PC-9 (cell line): ENCODE data around the gene ST8SIA1.

Source experiments
- CTCF ChIP-seq: fragments of 200-600 bp; sonication (generic); conservative IDR thresholded peaks from 2 replicates; pipeline ENCODE4 v1.6.1; 2017; ENCODE audit warnings: mixed run types, antibody characterized with exemption, mild to moderate bottlenecking, moderate library complexity
- EZH2 ChIP-seq: fragments of 200-600 bp; sonication (generic); IDR thresholded peaks from 2 replicates; pipeline ENCODE4 v1.8.0; 2017; ENCODE audit warnings: antibody characterized with exemption, low read depth

DNA sequence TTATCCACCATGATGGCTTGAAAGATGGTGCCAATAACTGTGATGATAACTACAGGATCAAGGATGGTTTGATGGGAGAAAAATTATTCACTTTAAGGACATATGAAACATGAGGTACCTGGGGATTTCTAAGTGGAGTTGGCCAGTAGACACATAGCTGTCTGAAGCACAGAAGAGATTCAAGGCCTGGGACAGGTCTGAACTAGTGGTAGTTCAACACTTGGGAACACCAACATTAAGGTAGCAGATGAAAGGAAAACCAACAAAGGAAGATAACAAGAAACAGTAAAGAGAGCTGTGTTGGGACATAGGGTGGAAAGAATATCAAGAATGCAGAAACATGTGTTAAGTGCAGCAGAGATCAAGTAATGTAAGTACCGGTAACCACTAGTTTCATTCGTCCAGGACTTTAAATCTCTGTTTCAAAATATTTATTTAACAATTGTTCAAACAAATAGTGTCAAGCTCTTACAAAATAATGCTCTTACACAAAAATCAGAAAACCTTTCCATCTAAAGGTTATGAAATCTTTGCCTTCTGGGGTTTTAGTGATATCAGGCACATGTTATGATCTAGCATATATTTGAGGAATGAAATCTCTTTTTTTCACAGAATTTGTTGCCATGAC is 104.7 kb downstream of the ST8SIA1 start:
- TF ChIP-seq CTCF (no peak), EZH2 (no peak)
